ENCODE results near the gene DDX27. TPM values are rescaled to one million over a fixed set of nuclear protein-coding genes. Genes with fewer than 3 reads are reported as not detected.

The DDX27 gene
- total RNA-seq, 1 donor, result 34.0 TPM

DNA sequence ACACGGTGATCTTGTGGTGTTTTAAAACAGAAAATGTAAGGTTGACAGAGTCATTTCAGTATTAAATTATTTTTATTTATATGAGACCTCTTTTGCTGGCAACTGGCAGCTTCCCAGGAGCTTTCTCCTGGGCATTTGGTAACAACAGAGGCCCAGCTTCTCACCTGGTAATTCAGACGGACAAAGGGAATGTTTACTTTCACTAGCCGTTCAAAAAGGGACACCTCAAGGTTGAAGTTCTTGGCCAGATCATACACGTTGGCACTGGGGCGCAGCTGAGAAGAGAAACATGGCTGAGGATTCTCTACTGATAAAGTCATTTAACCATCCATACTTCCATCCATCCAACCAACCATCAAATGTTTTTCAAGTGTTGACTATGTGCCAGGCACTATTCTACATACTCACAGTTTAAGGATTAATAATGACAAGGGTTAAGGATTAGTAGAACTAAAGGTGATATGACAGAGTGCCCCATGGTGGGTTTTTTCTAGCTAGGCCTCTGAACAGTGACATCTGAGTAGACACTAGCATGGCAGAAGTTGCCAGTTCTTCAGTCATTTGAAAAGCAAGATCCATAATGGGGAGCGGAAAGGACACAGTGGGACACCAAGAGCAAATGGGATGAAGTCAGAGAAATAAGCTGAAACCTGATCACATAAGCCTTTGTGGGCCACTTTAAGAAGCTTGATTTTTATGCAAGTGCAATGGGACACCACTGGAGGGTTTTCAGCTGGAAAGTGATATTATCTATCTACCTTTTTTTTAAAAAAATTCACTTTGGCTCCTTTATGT lies 33.5 kb downstream of the DDX27 start:
- Histone ChIP-seq H2AFZ (ENCODE audit: low read length) (no peak overlapping the region), H3K9me3 (ENCODE audit: low read depth, low read length) (no peaks in the 10 kb centered on the region), H3K79me2 (ENCODE audit: insufficient read depth, low read length) (no peaks in the 10 kb centered on the region), H3K4me3 (ENCODE audit: insufficient read depth, low read length) (no peak overlapping the region), H3K4me1 (ENCODE audit: insufficient read depth, low read length) (no peaks in the 10 kb centered on the region), H3K27me3 (ENCODE audit: insufficient read depth, low read length) (no peaks in the 10 kb centered on the region), H3K27ac (ENCODE audit: low read depth, low read length) (no peak overlapping the region), H4K20me1 (ENCODE audit: insufficient read depth, low read length) (no peaks in the 10 kb centered on the region), H3K36me3 (ENCODE audit: insufficient read depth, low read length) (peaks cover 92% of the 10 kb centered on the region), H3K4me2 (ENCODE audit: insufficient read depth, low read length) (no peak overlapping the region)
- TF ChIP-seq, protein P1, sequence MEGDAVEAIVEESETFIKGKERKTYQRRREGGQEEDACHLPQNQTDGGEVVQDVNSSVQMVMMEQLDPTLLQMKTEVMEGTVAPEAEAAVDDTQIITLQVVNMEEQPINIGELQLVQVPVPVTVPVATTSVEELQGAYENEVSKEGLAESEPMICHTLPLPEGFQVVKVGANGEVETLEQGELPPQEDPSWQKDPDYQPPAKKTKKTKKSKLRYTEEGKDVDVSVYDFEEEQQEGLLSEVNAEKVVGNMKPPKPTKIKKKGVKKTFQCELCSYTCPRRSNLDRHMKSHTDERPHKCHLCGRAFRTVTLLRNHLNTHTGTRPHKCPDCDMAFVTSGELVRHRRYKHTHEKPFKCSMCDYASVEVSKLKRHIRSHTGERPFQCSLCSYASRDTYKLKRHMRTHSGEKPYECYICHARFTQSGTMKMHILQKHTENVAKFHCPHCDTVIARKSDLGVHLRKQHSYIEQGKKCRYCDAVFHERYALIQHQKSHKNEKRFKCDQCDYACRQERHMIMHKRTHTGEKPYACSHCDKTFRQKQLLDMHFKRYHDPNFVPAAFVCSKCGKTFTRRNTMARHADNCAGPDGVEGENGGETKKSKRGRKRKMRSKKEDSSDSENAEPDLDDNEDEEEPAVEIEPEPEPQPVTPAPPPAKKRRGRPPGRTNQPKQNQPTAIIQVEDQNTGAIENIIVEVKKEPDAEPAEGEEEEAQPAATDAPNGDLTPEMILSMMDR (IDR thresholded peaks at IDR 0.05; ENCODE audit: extremely low read depth, low read depth, low read length), result no peak
- peak; percentile 5 for DNase-seq (ENCODE audit: insufficient read length, low spot score, missing footprints)

DNA sequence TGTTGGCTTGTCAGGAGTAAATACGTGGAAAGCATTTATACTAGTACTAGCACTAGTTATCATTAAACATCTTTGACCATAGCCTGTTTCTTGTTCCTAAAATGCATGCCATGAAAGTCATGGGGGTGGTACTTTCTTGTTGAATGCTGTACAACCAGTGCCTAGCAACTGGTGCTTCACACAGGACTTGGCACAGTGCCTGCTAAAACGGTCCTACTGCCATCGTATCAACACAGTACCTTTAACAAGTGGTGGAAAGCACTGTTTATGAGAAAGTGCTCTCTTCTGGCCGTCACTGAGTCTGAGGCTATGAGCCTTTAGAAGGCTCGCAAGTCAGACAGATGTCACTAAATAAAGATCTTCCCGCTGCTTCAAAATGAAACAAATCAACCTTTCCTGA lies 37.0 kb downstream of the DDX27 start:
- Histone ChIP-seq H3K27ac (ENCODE audit: low read depth, low read length) (no peak overlapping the region), H3K4me1 (ENCODE audit: insufficient read depth, low read length) (no peaks in the 10 kb centered on the region), H4K20me1 (ENCODE audit: insufficient read depth, low read length) (no peaks in the 10 kb centered on the region), H3K4me3 (ENCODE audit: insufficient read depth, low read length) (no peak overlapping the region), H3K27me3 (ENCODE audit: insufficient read depth, low read length) (no peaks in the 10 kb centered on the region), H3K79me2 (ENCODE audit: insufficient read depth, low read length) (peaks cover 2% of the 10 kb centered on the region), H3K4me2 (ENCODE audit: insufficient read depth, low read length) (no peak overlapping the region), H2AFZ (ENCODE audit: low read length) (no peak overlapping the region), H3K36me3 (ENCODE audit: insufficient read depth, low read length) (peaks cover 89% of the 10 kb centered on the region), H3K9me3 (ENCODE audit: low read depth, low read length) (no peaks in the 10 kb centered on the region)
- no peak for DNase-seq (ENCODE audit: insufficient read length, low spot score, missing footprints)
- TF ChIP-seq, protein P1 (IDR thresholded peaks at IDR 0.05; ENCODE audit: extremely low read depth, low read depth, low read length), result no peak

DNA sequence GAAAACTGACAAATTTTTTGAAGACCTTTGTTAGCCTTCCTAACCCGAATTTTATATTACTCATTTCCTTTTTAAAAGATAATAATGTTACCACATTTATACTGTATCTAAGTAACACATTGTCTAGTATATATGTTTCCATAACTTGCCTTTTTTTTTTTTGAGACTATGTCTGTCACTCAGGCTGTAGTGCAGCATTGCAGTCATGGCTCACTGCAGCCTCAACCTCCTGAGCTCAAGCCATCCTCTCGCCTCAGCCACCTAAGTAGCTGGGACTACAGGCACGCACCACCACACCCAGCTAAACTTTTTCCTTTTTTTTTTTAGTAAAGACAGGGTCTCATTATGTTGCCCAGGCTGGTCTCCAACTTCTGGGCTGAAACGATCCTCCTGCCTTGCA lies 40.1 kb downstream of the DDX27 start:
- Histone ChIP-seq H3K9me3 (ENCODE audit: low read depth, low read length) (no peaks in the 10 kb centered on the region), H3K27me3 (ENCODE audit: insufficient read depth, low read length) (no peaks in the 10 kb centered on the region), H2AFZ (ENCODE audit: low read length) (no peak overlapping the region), H3K79me2 (ENCODE audit: insufficient read depth, low read length) (peaks cover 5% of the 10 kb centered on the region), H3K4me1 (ENCODE audit: insufficient read depth, low read length) (no peaks in the 10 kb centered on the region), H3K36me3 (ENCODE audit: insufficient read depth, low read length) (peaks cover 85% of the 10 kb centered on the region), H3K4me2 (ENCODE audit: insufficient read depth, low read length) (no peak overlapping the region), H4K20me1 (ENCODE audit: insufficient read depth, low read length) (peaks cover 2% of the 10 kb centered on the region), H3K4me3 (ENCODE audit: insufficient read depth, low read length) (no peak overlapping the region), H3K27ac (ENCODE audit: low read depth, low read length) (no peak overlapping the region)
- TF ChIP-seq, protein P1 (IDR thresholded peaks at IDR 0.05; ENCODE audit: extremely low read depth, low read depth, low read length), result no peak
- no peak for DNase-seq (ENCODE audit: insufficient read length, low spot score, missing footprints)

DNA sequence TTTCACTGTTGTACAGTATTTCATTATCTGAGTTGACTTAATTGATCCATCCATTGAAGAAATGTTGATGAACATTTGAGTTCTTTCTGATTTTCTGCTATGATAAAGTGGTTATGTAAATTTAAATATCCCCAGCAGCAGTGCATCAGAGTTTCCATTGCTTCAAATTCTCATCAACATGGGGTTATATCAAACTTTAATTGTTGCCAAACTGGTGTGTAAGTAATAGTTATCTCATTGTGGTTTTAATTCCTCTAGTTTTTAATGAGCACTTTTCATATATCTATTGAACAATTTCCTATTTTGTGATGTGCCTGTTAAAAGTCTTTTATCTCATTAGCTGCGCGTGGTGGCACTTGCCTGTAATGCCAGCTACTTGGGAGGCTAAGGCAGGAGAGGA lies 40.6 kb downstream of the DDX27 start:
- H3K4me1 ChIP-seq (ENCODE audit: insufficient read depth, low read length), result no peaks in the 10 kb centered on the region
- no peak overlapping the region for H2AFZ ChIP-seq (ENCODE audit: low read length)
- H3K36me3 ChIP-seq (ENCODE audit: insufficient read depth, low read length), result peaks cover 85% of the 10 kb centered on the region
- H3K79me2 ChIP-seq (ENCODE audit: insufficient read depth, low read length), result peaks cover 10% of the 10 kb centered on the region
- DNase-seq (ENCODE audit: insufficient read length, low spot score, missing footprints), result no peak
- TF ChIP-seq, protein P1 (IDR thresholded peaks at IDR 0.05; ENCODE audit: extremely low read depth, low read depth, low read length), result no peak
- no peaks in the 10 kb centered on the region for H3K27me3 ChIP-seq (ENCODE audit: insufficient read depth, low read length)
- no peaks in the 10 kb centered on the region for H3K9me3 ChIP-seq (ENCODE audit: low read depth, low read length)
- no peak overlapping the region for H3K4me2 ChIP-seq (ENCODE audit: insufficient read depth, low read length)
- peaks cover 8% of the 10 kb centered on the region for H4K20me1 ChIP-seq (ENCODE audit: insufficient read depth, low read length)
- H3K27ac ChIP-seq (ENCODE audit: low read depth, low read length), result no peak overlapping the region
- H3K4me3 ChIP-seq (ENCODE audit: insufficient read depth, low read length), result no peak overlapping the region

Data from osteoblast (primary cell).